ENCODE measurements around the gene ERC1.

ERC1 gene

GRCh38 chr12:1429980-1430379 is 439.0 kb downstream of the ERC1 start:
- DNase-seq (ENCODE audit: low read depth): peak; percentile 11
- no peak for TF ChIP-seq CTCF (IDR thresholded peaks at IDR 0.05; ENCODE audit: low read depth, low read length, missing control alignments)
- no peak overlapping the region for H3K4me3 ChIP-seq (ENCODE audit: low read depth, low read length)
- in situ Hi-C loops (cut with HindIII; ENCODE audit: low sequenced_read_pairs): loop anchor here (5.0 kb wide), 1 partner anchor 47 kb away; no protein-coding TSS in a partner anchor

- no peak overlapping the region for H3K4me3 ChIP-seq (ENCODE audit: low read depth, low read length)
- TF ChIP-seq CTCF (IDR thresholded peaks at IDR 0.05; ENCODE audit: low read depth, low read length, missing control alignments): no peak
- no peak for DNase-seq (ENCODE audit: low read depth)
- in situ Hi-C loops (cut with HindIII; ENCODE audit: low sequenced_read_pairs): loop anchor here (5.0 kb wide), 1 partner anchor 43 kb away; no protein-coding TSS in a partner anchor
Measured at GRCh38 chr12:1434296-1434955, 443.4 kb downstream of the ERC1 start.

GRCh38 chr12:1435044-1435443 is 444.0 kb downstream of the ERC1 start:
- in situ Hi-C loops (cut with HindIII; ENCODE audit: low sequenced_read_pairs): no loop called here
- H3K4me3 ChIP-seq (ENCODE audit: low read depth, low read length): no peak overlapping the region
- TF ChIP-seq CTCF (IDR thresholded peaks at IDR 0.05; ENCODE audit: low read depth, low read length, missing control alignments): no peak
- DNase-seq (ENCODE audit: low read depth): no peak

GRCh38 chr12:1435456-1435855 is 444.4 kb downstream of the ERC1 start:
- in situ Hi-C loops (cut with HindIII; ENCODE audit: low sequenced_read_pairs): no loop called here
- no peak for DNase-seq (ENCODE audit: low read depth)
- TF ChIP-seq CTCF (IDR thresholded peaks at IDR 0.05; ENCODE audit: low read depth, low read length, missing control alignments): no peak
- H3K4me3 ChIP-seq (ENCODE audit: low read depth, low read length): no peak overlapping the region

- no peak for TF ChIP-seq CTCF (IDR thresholded peaks at IDR 0.05; ENCODE audit: low read depth, low read length, missing control alignments)
- no peak overlapping the region for H3K4me3 ChIP-seq (ENCODE audit: low read depth, low read length)
Measured at GRCh38 chr12:1436015-1436414, 445.0 kb downstream of the ERC1 start.

GRCh38 chr12:1436981-1437380 is 446.0 kb downstream of the ERC1 start:
- no peak for DNase-seq (ENCODE audit: low read depth)
- TF ChIP-seq CTCF (IDR thresholded peaks at IDR 0.05; ENCODE audit: low read depth, low read length, missing control alignments): no peak
- H3K4me3 ChIP-seq (ENCODE audit: low read depth, low read length): no peak overlapping the region
- in situ Hi-C loops (cut with HindIII; ENCODE audit: low sequenced_read_pairs): no loop called here

More at GRCh38 chr12:1436015-1436414, 445.0 kb downstream of the ERC1 start:
- no peak for DNase-seq (ENCODE audit: low read depth)
- in situ Hi-C loops (cut with HindIII; ENCODE audit: low sequenced_read_pairs): no loop called here

Measured in astrocyte of the cerebellum (primary cell).